ENCODE measurements around the gene ME3.

DNA sequence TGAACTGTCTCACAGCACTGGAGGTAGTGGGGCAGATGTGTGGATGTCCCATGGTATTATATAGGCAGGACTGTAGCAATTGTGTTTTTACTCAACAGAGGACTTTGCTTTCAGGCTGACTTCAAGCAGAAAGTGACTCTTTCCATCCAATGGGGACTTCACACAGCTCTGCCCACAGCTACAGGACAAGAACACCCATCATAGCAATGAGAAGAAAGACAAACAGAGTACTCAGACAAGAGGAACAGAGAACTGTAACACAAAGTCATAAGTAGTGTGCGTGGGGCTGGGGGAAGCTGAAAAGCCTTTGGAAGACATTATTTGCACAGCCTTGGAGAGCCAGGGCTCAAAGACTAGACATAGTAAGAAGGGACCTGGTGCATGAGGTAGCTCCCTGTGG is 227.4 kb downstream of the ME3 start:
- no peak for TF ChIP-seq ZNF274 (IDR thresholded peaks at IDR 0.05; ENCODE audit: low read depth, low read length)
- no peak for TF ChIP-seq SUZ12 (IDR thresholded peaks at IDR 0.05; ENCODE audit: extremely low read depth, insufficient read depth, insufficient read length)
